Measurements from ENCODE around the gene SLC22A31. TPM values are rescaled to one million over a fixed set of nuclear protein-coding genes. Genes with fewer than 3 reads are reported as not detected.

The SLC22A31 gene
- total and polyA plus RNA-seq, 12 donors: 0.20 to 0.36 TPM; not detected in 10

- peaks cover 17 to 30% (median 28%) of the 10 kb centered on the region in 9 donors for H3K4me1 ChIP-seq
- peaks cover 0 to 5% (median 1%) of the 10 kb centered on the region in 9 donors for H3K36me3 ChIP-seq
- ATAC-seq: peak in 1 of 8 donors; percentile 19
- TF ChIP-seq CTCF (IDR thresholded peaks at IDR 0.05): no peak
- H3K9me3 ChIP-seq: no peaks in the 10 kb centered on the region
- WGBS, 2 donors: 77 to 80% methylated on average over 26 of the region's 26 CpGs
- intact Hi-C loops (cut with DNase I): loop anchor here in 1 of 10 donors (10.0 kb wide), 1 partner anchor 342 kb away; the partner anchor contains the start of gene APRT
- no peak for DNase-seq
- H3K27ac ChIP-seq: peak overlapping the region in 1 of 10 donors; percentile 16
- H3K4me3 ChIP-seq: no peak overlapping the region
- peaks cover 0 to 8% (median 0%) of the 10 kb centered on the region in 7 donors for H3K27me3 ChIP-seq
These were observed 43.3 kb downstream of the SLC22A31 start for GRCh38 chr16:89156740-89157645.

DNA sequence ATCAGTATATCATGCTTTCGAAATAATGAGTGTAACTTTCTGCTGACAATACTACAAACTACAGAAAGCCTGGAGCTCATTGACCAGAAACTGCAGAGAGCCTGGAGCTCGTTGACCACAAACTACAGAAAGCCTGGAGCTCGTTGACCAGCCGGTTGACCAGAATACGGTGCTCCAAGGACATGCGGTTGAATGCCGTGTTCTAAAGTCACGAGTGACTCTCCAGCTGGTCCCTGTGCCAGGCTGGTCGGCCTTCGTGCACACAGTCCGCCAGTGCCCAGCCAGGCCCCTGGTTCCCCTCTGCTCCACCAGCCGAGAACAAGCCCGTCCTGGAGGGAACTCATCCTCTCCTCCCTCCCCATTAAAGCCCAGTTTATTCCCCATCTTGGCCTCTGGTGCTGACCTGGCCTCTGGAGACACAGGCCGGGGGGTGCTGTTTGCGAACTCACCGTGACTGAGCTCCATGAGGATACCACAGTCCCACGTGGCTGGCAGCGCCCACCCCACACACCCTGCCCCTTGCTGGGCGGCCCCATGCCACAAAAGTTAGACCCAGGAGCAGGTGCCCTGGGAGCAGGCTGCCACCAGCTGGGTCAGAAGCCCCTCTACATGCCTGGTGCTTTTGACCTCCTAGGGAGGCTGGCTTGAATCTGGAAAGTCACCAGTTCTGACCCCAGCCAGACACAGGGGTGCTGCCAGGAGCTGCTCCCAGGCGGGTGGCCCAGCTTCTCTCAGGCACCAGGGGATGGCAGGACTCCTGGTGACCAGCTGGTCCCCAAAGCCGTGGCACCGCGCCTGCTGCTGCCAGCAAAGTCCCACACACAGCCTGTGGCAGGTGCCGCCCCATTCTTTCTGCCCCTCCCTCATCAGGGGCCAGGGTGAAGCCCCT is 44.2 kb downstream of the SLC22A31 start:
- Histone ChIP-seq H3K27ac (peak overlapping the region in 2 of 10 donors; percentile 16 to 38), H3K9me3 (no peaks in the 10 kb centered on the region), H3K27me3 (peaks cover 0 to 8% (median 0%) of the 10 kb centered on the region in 7 donors), H3K4me1 (peaks cover 17 to 30% (median 28%) of the 10 kb centered on the region in 9 donors), H3K36me3 (peaks cover 0 to 14% (median 3%) of the 10 kb centered on the region in 9 donors), H3K4me3 (no peak overlapping the region)
- ATAC-seq: peak; percentile 3 to 57 (median 28)
- TF ChIP-seq CTCF (IDR thresholded peaks at IDR 0.05): no peak
- no peak for DNase-seq
- WGBS, 2 donors: 55% methylated on average over 24 of the region's 24 CpGs
- intact Hi-C loops (cut with DNase I): loop anchor here in 1 of 10 donors (10.0 kb wide), 1 partner anchor 341 kb away; the partner anchor contains the start of gene APRT

DNA sequence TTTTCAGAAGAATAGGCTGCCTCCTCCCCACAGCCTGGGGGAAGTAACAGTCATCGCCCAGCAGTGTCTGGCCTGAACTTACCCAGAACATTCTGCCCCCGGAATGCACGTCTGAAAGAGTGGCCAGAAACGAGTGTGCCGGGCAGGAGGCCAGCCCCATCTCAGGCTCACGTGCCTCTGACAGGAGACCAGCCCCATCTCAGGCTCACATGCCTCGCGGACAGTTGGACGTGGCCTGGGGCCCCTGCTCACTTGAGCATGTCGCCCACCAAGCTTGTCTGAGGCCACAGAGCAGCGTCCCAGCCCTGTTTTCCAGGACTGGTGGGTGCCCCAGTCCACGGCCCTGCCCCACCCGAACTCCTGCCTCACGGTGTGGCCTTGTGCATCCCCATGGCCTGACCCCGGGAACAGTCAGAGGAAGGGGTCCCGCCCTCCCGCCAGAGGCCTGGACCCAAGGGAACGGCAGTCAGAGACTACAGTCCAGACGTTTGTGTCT is 45.1 kb downstream of the SLC22A31 start:
- H3K4me1 ChIP-seq: peaks cover 17 to 30% (median 28%) of the 10 kb centered on the region in 9 donors
- intact Hi-C loops (cut with DNase I): loop anchor here in 1 of 10 donors (10.0 kb wide), 1 partner anchor 340 kb away; the partner anchor contains the start of gene APRT
- peak overlapping the region in 3 of 10 donors; percentile 3 to 38 (median 4) for H3K27ac ChIP-seq
- H3K27me3 ChIP-seq: peaks cover 0 to 8% (median 0%) of the 10 kb centered on the region in 7 donors
- DNase-seq (peak; percentile 68 to 74), ATAC-seq (peak; percentile 66 to 89 (median 78))
- peaks cover 0 to 23% (median 9%) of the 10 kb centered on the region in 9 donors for H3K36me3 ChIP-seq
- WGBS, 2 donors: 12 to 24% methylated on average over 19 of the region's 19 CpGs
- no peak overlapping the region for H3K4me3 ChIP-seq
- H3K9me3 ChIP-seq: peaks cover 0 to under 1% (median 0%) of the 10 kb centered on the region in 11 donors
- TF ChIP-seq CTCF (IDR thresholded peaks at IDR 0.05): no peak
